HepG2 (cell line): ENCODE measurements around the gene AMZ1. TPM values are rescaled to one million over a fixed set of nuclear protein-coding genes. Genes with fewer than 3 reads are reported as not detected.

Experiments used
- ATAC-seq: fragments of 200-7000 bp; cut with Tn5 transposase; 3 replicates; pipeline ENCODE4 v1.9.1; 2020; ENCODE audit warnings: mild to moderate bottlenecking, moderate library complexity
- BruUV-seq: library from RNA; stranded (reverse); fragments of 400-500 nt; replicated peaks from 2 replicates; lab custom pipeline; 2021; lab: Mats Ljungman, UMichigan
- CTCF ChIA-PET: fragments of 300-600 bp; formaldehyde crosslinking; extraction: SDS; loops from one replicate; lab custom pipeline; 2021; ENCODE audit warnings: low total read pairs, inconsistent platforms, low intra/inter-chr PET ratio; lab: Yijun Ruan, JAX
- POLR2A ChIA-PET: fragments of 350-600 bp; sonication (Branson Sonifier 250); formaldehyde crosslinking; loops from one replicate; lab custom pipeline; 2020; ENCODE audit warnings: antibody characterized with exemption, inconsistent platforms; lab: Yijun Ruan, JAX
- DNase-seq: peaks from one replicate; pipeline ENCODE4 v3.0.0-alpha.2; 2015; ENCODE audit warnings: low spot score
- FAIRE-seq: peaks from 3 replicates; lab custom pipeline; 2011; peaks lifted over from hg19 to GRCh38; lab: Jason Lieb, UNC
- H2AFZ ChIP-seq: one replicate; pipeline ENCODE4 v1.6.1; 2011; ENCODE audit warnings: low read length, inconsistent platforms
- H3K27ac ChIP-seq: fragments of 300-600 bp; 3 replicates; pipeline ENCODE4 v1.8.0; 2011; ENCODE audit warnings: mixed run types, mild to moderate bottlenecking, mixed read lengths, low read length, inconsistent platforms; ENCODE audit not compliant: insufficient read depth; ENCODE audit errors: extremely low read length
- H3K27me3 ChIP-seq, 2 experiments: fragments of 200-600 bp in 1 of 2; 2 replicates in 1 of 2; 3 replicates in 1 of 2; pipeline versions ENCODE4 v1.6.0 to v1.8.0; 2011; ENCODE audit warnings: low read length in 2 of 2, mild to moderate bottlenecking in 2 of 2, moderate library complexity in 2 of 2, inconsistent platforms in 1 of 2; ENCODE audit not compliant: insufficient read depth in 2 of 2, control insufficient read depth in 1 of 2
- H3K36me3 ChIP-seq, 2 experiments: fragments of 200-600 bp in 1 of 2; replicated peaks in 1 of 2; 2 replicates in 1 of 2; 3 replicates in 1 of 2; pipeline versions ENCODE4 v1.5.1 to v1.8.0; 2011; ENCODE audit warnings: low read length in 2 of 2, inconsistent platforms in 1 of 2; ENCODE audit not compliant: insufficient read depth in 2 of 2, control insufficient read depth in 1 of 2
- H3K4me1 ChIP-seq: 2 replicates; pipeline ENCODE4 v1.5.1; 2012; ENCODE audit warnings: low read length, inconsistent platforms; ENCODE audit not compliant: insufficient read depth
- H3K4me2 ChIP-seq: 2 replicates; pipeline ENCODE4 v1.6.0; 2011; ENCODE audit warnings: low read depth, low read length, inconsistent platforms
- H3K4me3 ChIP-seq, 3 experiments: fragments of 200-600 bp in 1 of 3; sonication (generic), shearing (Covaris generic) in 1 of 3; replicated peaks in 1 of 3; 2 replicates each; pipeline ENCODE4 v1.5.1; 2011 to 2016; ENCODE audit warnings: low read length in 3 of 3, inconsistent platforms in 2 of 3, low read depth in 2 of 3, mild to moderate bottlenecking in 2 of 3, control low read depth in 1 of 3, mixed read lengths in 1 of 3; ENCODE audit not compliant: insufficient read depth in 1 of 3
- H3K79me2 ChIP-seq: one replicate; pipeline ENCODE4 v1.6.1; 2011; ENCODE audit warnings: low read length, inconsistent platforms; ENCODE audit not compliant: insufficient read depth
- H3K9ac ChIP-seq: 2 replicates; pipeline ENCODE4 v1.6.0; 2011; ENCODE audit warnings: mild to moderate bottlenecking, low read depth, low read length, inconsistent platforms; ENCODE audit not compliant: insufficient read depth
- H3K9me3 ChIP-seq: 2 replicates; pipeline ENCODE4 v1.5.1; 2012; ENCODE audit warnings: mild to moderate bottlenecking, low read length
- H4K20me1 ChIP-seq: 2 replicates; pipeline ENCODE4 v1.6.0; 2011; ENCODE audit warnings: inconsistent platforms, mild to moderate bottlenecking, low read length, moderate library complexity; ENCODE audit not compliant: insufficient read depth
- ADNP ChIP-seq: sonication (generic); formaldehyde crosslinking; IDR thresholded peaks from 2 replicates; pipeline ENCODE4 v1.4.0; 2020; ENCODE audit warnings: missing genetic modification reagents
- AGO2 ChIP-seq: fragments of 200-400 bp; formaldehyde crosslinking; optimal IDR thresholded peaks from 2 replicates; pipeline ENCODE3; 2017; ENCODE audit warnings: mild to moderate bottlenecking, low read depth, low read length, moderate library complexity
- CAMTA2 ChIP-seq: sonication (generic); formaldehyde crosslinking; IDR thresholded peaks from 2 replicates; pipeline ENCODE4 v1.4.0; 2020; ENCODE audit warnings: mild to moderate bottlenecking, missing genetic modification reagents, borderline replicate concordance
- CCDC6 ChIP-seq: sonication (generic); formaldehyde crosslinking; IDR thresholded peaks from 2 replicates; pipeline ENCODE4 v1.8.1; 2022; ENCODE audit warnings: mild to moderate bottlenecking, missing genetic modification reagents, moderate library complexity
- HOXA7 ChIP-seq: sonication (generic); formaldehyde crosslinking; IDR thresholded peaks from 2 replicates; pipeline ENCODE4 v1.8.1; 2022; ENCODE audit warnings: mild to moderate bottlenecking, missing genetic modification reagents, moderate library complexity
- MEIS2 ChIP-seq: sonication (generic); formaldehyde crosslinking; IDR thresholded peaks from 2 replicates; pipeline ENCODE4 v1.9.0; 2021; ENCODE audit warnings: mild to moderate bottlenecking, missing genetic modification reagents
- NR2F1 ChIP-seq, 2 experiments: fragments of 450-650 bp in 1 of 2; formaldehyde crosslinking in 1 of 2; IDR thresholded peaks; 2 replicates each; pipeline versions ENCODE4 v1.5.0 to v1.6.1; 2016 to 2020; ENCODE audit warnings: mild to moderate bottlenecking in 1 of 2, missing compliant biosample characterization in 1 of 2, missing genetic modification reagents in 1 of 2, moderate library complexity in 1 of 2
- PRPF4 ChIP-seq: fragments of 200-400 bp; formaldehyde crosslinking; IDR thresholded peaks from 2 replicates; pipeline ENCODE4 v1.6.1; 2016; ENCODE audit warnings: low read length, low read depth; ENCODE audit not compliant: poor library complexity, severe bottlenecking
- SAFB2 ChIP-seq: sonication (generic); formaldehyde crosslinking; IDR thresholded peaks from 2 replicates; pipeline ENCODE4 v1.5.1; 2020; ENCODE audit warnings: missing genetic modification reagents, low read depth, mild to moderate bottlenecking, borderline replicate concordance
- ZNF121 ChIP-seq: sonication (generic); formaldehyde crosslinking; IDR thresholded peaks from 2 replicates; pipeline ENCODE4 v1.5.0; 2020; ENCODE audit warnings: mild to moderate bottlenecking, missing genetic modification reagents
- ZNF260 ChIP-seq: sonication (generic); formaldehyde crosslinking; IDR thresholded peaks from 2 replicates; pipeline ENCODE4 v1.4.0; 2020; ENCODE audit warnings: missing genetic modification reagents, low read depth, mild to moderate bottlenecking, borderline replicate concordance
- ZNF460 ChIP-seq: sonication (generic); formaldehyde crosslinking; IDR thresholded peaks from 2 replicates; pipeline ENCODE4 v1.5.1; 2020; ENCODE audit warnings: missing genetic modification reagents, mild to moderate bottlenecking, borderline replicate concordance
- ZSCAN20 ChIP-seq: sonication (generic); formaldehyde crosslinking; IDR thresholded peaks from 2 replicates; pipeline ENCODE4 v1.4.0; 2020; ENCODE audit warnings: missing genetic modification reagents, mild to moderate bottlenecking, borderline replicate concordance
- WGBS: methylation state at CpG from one replicate; pipeline ENCODE4 v1.1.6; 2017; ENCODE audit warnings: low lambda C conversion rate; 5-methylcytosine and 5-hydroxymethylcytosine counted together
- in situ Hi-C: cut with HindIII; loops from 2 replicates; pipeline ENCODE4 v1.10.0; 2017; ENCODE audit warnings: low pct_unique_long_range_greater_than_20kb; ENCODE audit not compliant: extremely low pct_ligation_motif_present
- intact Hi-C: fragments of 100-400 bp; cut with micrococcal nuclease; formaldehyde crosslinking; loops from one replicate; pipeline ENCODE4 v1.10.0; 2022; ENCODE audit not compliant: unreplicated experiment
- polyA plus RNA-seq, 8 experiments: library from polyadenylated mRNA; depleted of rRNA in 3 of 8; stranded (reverse) in 7 of 8; unstranded in 1 of 8; fragments of >200 nt; fragmentation: Illumina TruSeq in 4 of 8; extraction: Trizol in 4 of 8; gene quantifications; 2 replicates each; pipeline versions ENCODE4 v1.2.1 to v1.2.3, GENCODE V29; 2011 to 2016; ENCODE audit warnings: low read depth in 4 of 8, missing spikeins in 1 of 8, mixed read lengths in 1 of 8; ENCODE audit not compliant: insufficient read depth in 1 of 8
- total RNA-seq, 5 experiments: library from RNA; depleted of rRNA; stranded (reverse); fragments of >200 nt; fragmentation: Illumina TruSeq; extraction: Trizol; gene quantifications; 2 replicates each; pipeline ENCODE4 v1.2.3, GENCODE V29; 2016; ENCODE audit warnings: low read depth in 1 of 5
- TF ChIP-seq, protein P1 (sequence below): sonication (generic); formaldehyde crosslinking; IDR thresholded peaks from 2 replicates; pipeline ENCODE4 v1.4.0; 2020; ENCODE audit warnings: missing genetic modification reagents, mild to moderate bottlenecking, borderline replicate concordance
- TF ChIP-seq, protein P2 (sequence below): IDR thresholded peaks from 2 replicates; pipeline ENCODE4 v1.4.0; 2020; ENCODE audit warnings: mild to moderate bottlenecking, missing genetic modification reagents

AMZ1 gene
- total and polyA plus RNA-seq, 2 of the 13 experiments (the other 11 are each of a cell fraction or from before 2014, with no cell fraction given): 0.03 TPM; not detected in 1

DNA sequence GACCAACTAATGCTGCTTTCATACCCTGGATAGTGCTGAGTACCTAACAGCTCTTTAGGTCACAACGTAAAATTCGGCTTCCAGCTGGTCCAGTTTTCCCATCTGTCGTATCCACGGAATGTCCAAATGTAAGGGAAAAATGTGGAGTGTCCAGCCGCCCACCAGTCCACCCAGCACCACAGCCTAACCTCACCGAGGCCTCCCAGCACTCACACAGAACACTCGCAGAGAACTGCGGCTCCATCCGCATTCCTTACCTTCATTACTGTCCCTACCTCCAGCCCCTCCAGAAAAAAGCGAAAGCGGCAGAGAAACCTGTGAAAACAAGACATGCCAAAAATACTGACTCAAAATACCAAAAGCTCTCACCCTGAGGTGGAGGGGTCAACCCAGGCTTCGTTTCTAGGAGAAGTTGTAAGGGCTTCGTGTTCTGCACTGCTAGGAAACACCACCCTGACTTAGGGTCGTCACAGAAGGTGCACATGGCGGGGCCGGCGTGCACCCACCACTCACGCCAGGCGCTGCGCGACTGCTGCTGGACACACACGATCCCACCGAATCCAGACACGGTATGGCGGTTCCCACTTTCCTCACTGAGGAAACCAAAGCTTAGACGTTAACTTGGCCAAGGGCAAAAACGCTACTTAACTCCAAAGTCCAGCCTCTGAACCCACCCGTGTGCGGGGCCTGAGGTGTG lies 73.9 kb downstream of the AMZ1 start (continued):
- no peak for TF ChIP-seq ZNF260 (CRISPR knock-in tag)
- TF ChIP-seq ZNF121 (CRISPR knock-in tag): no peak
- TF ChIP-seq, protein P1, sequence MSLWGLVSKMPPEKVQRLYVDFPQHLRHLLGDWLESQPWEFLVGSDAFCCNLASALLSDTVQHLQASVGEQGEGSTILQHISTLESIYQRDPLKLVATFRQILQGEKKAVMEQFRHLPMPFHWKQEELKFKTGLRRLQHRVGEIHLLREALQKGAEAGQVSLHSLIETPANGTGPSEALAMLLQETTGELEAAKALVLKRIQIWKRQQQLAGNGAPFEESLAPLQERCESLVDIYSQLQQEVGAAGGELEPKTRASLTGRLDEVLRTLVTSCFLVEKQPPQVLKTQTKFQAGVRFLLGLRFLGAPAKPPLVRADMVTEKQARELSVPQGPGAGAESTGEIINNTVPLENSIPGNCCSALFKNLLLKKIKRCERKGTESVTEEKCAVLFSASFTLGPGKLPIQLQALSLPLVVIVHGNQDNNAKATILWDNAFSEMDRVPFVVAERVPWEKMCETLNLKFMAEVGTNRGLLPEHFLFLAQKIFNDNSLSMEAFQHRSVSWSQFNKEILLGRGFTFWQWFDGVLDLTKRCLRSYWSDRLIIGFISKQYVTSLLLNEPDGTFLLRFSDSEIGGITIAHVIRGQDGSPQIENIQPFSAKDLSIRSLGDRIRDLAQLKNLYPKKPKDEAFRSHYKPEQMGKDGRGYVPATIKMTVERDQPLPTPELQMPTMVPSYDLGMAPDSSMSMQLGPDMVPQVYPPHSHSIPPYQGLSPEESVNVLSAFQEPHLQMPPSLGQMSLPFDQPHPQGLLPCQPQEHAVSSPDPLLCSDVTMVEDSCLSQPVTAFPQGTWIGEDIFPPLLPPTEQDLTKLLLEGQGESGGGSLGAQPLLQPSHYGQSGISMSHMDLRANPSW (CRISPR knock-in tag): no peak
- TF ChIP-seq PRPF4: no peak
- TF ChIP-seq NR2F1 (CRISPR knock-in tag; IDR thresholded peaks at IDR 0.05): no peak

DNA sequence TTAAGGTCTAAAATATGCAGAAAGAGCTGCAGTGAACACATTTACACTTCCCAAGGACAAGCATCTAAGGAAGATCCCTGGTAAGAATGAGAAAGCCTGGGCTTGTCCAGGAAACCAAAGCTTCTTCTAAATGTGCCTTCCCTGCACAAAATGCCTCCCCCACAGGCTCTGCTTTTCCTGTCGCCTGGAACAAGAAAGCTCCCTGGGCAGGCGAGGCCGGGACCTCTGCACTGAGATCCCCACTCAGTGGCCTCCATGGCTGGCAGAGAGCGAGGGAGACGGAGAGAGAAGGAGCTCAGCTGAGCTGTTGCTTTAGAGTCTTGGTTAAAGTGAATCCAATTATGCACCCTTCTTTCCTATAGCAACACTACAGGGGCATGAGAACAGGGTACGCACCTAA lies 75.6 kb downstream of the AMZ1 start:
- intact Hi-C loops: no loop called here
- Histone ChIP-seq H3K4me3 (no peak overlapping the region), H3K79me2 (no peaks in the 10 kb centered on the region), H3K36me3 (peaks cover 4 to 8% of the 10 kb centered on the region in 2 experiments; a peak in 4 of 5 replicates), H3K27ac (no peak overlapping the region), H3K4me2 (no peak overlapping the region), H3K9me3 (no peaks in the 10 kb centered on the region), H3K9ac (no peak overlapping the region), H2AFZ (no peak overlapping the region), H3K4me1 (peaks cover 24% of the 10 kb centered on the region), H3K27me3 (no peaks in the 10 kb centered on the region), H4K20me1 (no peaks in the 10 kb centered on the region)
- BruUV-seq: no TSS peak
- no peak for FAIRE-seq
- CTCF ChIA-PET: no interaction called here
- ATAC-seq: no peak
- in situ Hi-C loops: no loop called here
- WGBS: 93% methylated on average over 5 of the region's 6 CpGs
- POLR2A ChIA-PET: no interaction called here
- no peak for DNase-seq
- TF ChIP-seq CCDC6 (CRISPR knock-in tag) (no peak), CAMTA2 (CRISPR knock-in tag) (no peak), SAFB2 (no peak), ZSCAN20 (CRISPR knock-in tag) (no peak), ZNF460 (CRISPR knock-in tag) (no peak), HOXA7 (CRISPR knock-in tag) (no peak), AGO2 (no peak), ADNP (no peak), MEIS2 (CRISPR knock-in tag) (no peak)
- TF ChIP-seq, protein P2, sequence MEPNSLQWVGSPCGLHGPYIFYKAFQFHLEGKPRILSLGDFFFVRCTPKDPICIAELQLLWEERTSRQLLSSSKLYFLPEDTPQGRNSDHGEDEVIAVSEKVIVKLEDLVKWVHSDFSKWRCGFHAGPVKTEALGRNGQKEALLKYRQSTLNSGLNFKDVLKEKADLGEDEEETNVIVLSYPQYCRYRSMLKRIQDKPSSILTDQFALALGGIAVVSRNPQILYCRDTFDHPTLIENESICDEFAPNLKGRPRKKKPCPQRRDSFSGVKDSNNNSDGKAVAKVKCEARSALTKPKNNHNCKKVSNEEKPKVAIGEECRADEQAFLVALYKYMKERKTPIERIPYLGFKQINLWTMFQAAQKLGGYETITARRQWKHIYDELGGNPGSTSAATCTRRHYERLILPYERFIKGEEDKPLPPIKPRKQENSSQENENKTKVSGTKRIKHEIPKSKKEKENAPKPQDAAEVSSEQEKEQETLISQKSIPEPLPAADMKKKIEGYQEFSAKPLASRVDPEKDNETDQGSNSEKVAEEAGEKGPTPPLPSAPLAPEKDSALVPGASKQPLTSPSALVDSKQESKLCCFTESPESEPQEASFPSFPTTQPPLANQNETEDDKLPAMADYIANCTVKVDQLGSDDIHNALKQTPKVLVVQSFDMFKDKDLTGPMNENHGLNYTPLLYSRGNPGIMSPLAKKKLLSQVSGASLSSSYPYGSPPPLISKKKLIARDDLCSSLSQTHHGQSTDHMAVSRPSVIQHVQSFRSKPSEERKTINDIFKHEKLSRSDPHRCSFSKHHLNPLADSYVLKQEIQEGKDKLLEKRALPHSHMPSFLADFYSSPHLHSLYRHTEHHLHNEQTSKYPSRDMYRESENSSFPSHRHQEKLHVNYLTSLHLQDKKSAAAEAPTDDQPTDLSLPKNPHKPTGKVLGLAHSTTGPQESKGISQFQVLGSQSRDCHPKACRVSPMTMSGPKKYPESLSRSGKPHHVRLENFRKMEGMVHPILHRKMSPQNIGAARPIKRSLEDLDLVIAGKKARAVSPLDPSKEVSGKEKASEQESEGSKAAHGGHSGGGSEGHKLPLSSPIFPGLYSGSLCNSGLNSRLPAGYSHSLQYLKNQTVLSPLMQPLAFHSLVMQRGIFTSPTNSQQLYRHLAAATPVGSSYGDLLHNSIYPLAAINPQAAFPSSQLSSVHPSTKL (CRISPR knock-in tag): no peak
